ENCODE data around the gene PTPRA.

Gene PTPRA

GRCh38 chr20:2981646-2982045 lies 108.4 kb downstream of the PTPRA start:
- no peaks in the 10 kb centered on the region for H3K4me1 ChIP-seq (ENCODE audit: insufficient read depth, insufficient read length)
- no peaks in the 10 kb centered on the region for H3K9me3 ChIP-seq (ENCODE audit: insufficient read depth, low read length)
- H3K4me3 ChIP-seq (ENCODE audit: insufficient read length, low read depth): no peak overlapping the region
- peaks cover 4% of the 10 kb centered on the region for H3K36me3 ChIP-seq (ENCODE audit: insufficient read depth, insufficient read length, low read length)
- H3K9ac ChIP-seq (ENCODE audit: insufficient read length, low read depth): no peak overlapping the region
- no peak for DNase-seq (ENCODE audit: low read depth, low spot score)
- no peaks in the 10 kb centered on the region for H3K27me3 ChIP-seq (ENCODE audit: insufficient read depth, insufficient read length)
- TF ChIP-seq YY1 (IDR thresholded peaks at IDR 0.05; ENCODE audit: insufficient read depth, insufficient read length): no peak
- TF ChIP-seq SUZ12 (IDR thresholded peaks at IDR 0.05; ENCODE audit: extremely low read depth, insufficient read depth, insufficient read length): no peak
- TF ChIP-seq ZNF274 (IDR thresholded peaks at IDR 0.05; ENCODE audit: low read depth, low read length): no peak

GRCh38 chr20:2983508-2983907 lies 110.2 kb downstream of the PTPRA start:
- H3K27me3 ChIP-seq (ENCODE audit: insufficient read depth, insufficient read length): no peaks in the 10 kb centered on the region
- H3K36me3 ChIP-seq (ENCODE audit: insufficient read depth, insufficient read length, low read length): peaks cover 22% of the 10 kb centered on the region
- TF ChIP-seq SUZ12 (IDR thresholded peaks at IDR 0.05; ENCODE audit: extremely low read depth, insufficient read depth, insufficient read length) (no peak), ZNF274 (IDR thresholded peaks at IDR 0.05; ENCODE audit: low read depth, low read length) (no peak), YY1 (IDR thresholded peaks at IDR 0.05; ENCODE audit: insufficient read depth, insufficient read length) (no peak)
- H3K9ac ChIP-seq (ENCODE audit: insufficient read length, low read depth): no peak overlapping the region
- no peak for DNase-seq (ENCODE audit: low read depth, low spot score)
- H3K4me1 ChIP-seq (ENCODE audit: insufficient read depth, insufficient read length): no peaks in the 10 kb centered on the region
- no peaks in the 10 kb centered on the region for H3K9me3 ChIP-seq (ENCODE audit: insufficient read depth, low read length)
- no peak overlapping the region for H3K4me3 ChIP-seq (ENCODE audit: insufficient read length, low read depth)

GRCh38 chr20:2984028-2984501 lies 110.8 kb downstream of the PTPRA start:
- H3K36me3 ChIP-seq (ENCODE audit: insufficient read depth, insufficient read length, low read length): peaks cover 28% of the 10 kb centered on the region
- DNase-seq (ENCODE audit: low read depth, low spot score): no peak
- H3K4me3 ChIP-seq (ENCODE audit: insufficient read length, low read depth): no peak overlapping the region
- no peak for TF ChIP-seq YY1 (IDR thresholded peaks at IDR 0.05; ENCODE audit: insufficient read depth, insufficient read length)
- H3K4me1 ChIP-seq (ENCODE audit: insufficient read depth, insufficient read length): no peaks in the 10 kb centered on the region
- H3K9ac ChIP-seq (ENCODE audit: insufficient read length, low read depth): no peak overlapping the region
- H3K27me3 ChIP-seq (ENCODE audit: insufficient read depth, insufficient read length): no peaks in the 10 kb centered on the region
- H3K9me3 ChIP-seq (ENCODE audit: insufficient read depth, low read length): no peaks in the 10 kb centered on the region

- Histone ChIP-seq H3K36me3 (ENCODE audit: insufficient read depth, insufficient read length, low read length) (peaks cover 37% of the 10 kb centered on the region), H3K9me3 (ENCODE audit: insufficient read depth, low read length) (no peaks in the 10 kb centered on the region), H3K9ac (ENCODE audit: insufficient read length, low read depth) (no peak overlapping the region), H3K4me1 (ENCODE audit: insufficient read depth, insufficient read length) (no peaks in the 10 kb centered on the region), H3K4me3 (ENCODE audit: insufficient read length, low read depth) (no peak overlapping the region), H3K27me3 (ENCODE audit: insufficient read depth, insufficient read length) (no peaks in the 10 kb centered on the region)
- no peak for DNase-seq (ENCODE audit: low read depth, low spot score)
- TF ChIP-seq ZNF274 (IDR thresholded peaks at IDR 0.05; ENCODE audit: low read depth, low read length): no peak
- no peak for TF ChIP-seq SUZ12 (IDR thresholded peaks at IDR 0.05; ENCODE audit: extremely low read depth, insufficient read depth, insufficient read length)
- no peak for TF ChIP-seq YY1 (IDR thresholded peaks at IDR 0.05; ENCODE audit: insufficient read depth, insufficient read length)
Observed at GRCh38 chr20:2984956-2985661, 111.8 kb downstream of the PTPRA start.

GRCh38 chr20:2986466-2986865 lies 113.2 kb downstream of the PTPRA start:
- TF ChIP-seq YY1 (IDR thresholded peaks at IDR 0.05; ENCODE audit: insufficient read depth, insufficient read length): no peak
- no peak for TF ChIP-seq ZNF274 (IDR thresholded peaks at IDR 0.05; ENCODE audit: low read depth, low read length)
- TF ChIP-seq SUZ12 (IDR thresholded peaks at IDR 0.05; ENCODE audit: extremely low read depth, insufficient read depth, insufficient read length): no peak
- H3K4me1 ChIP-seq (ENCODE audit: insufficient read depth, insufficient read length): no peaks in the 10 kb centered on the region
- no peaks in the 10 kb centered on the region for H3K27me3 ChIP-seq (ENCODE audit: insufficient read depth, insufficient read length)
- H3K4me3 ChIP-seq (ENCODE audit: insufficient read length, low read depth): no peak overlapping the region
- H3K9me3 ChIP-seq (ENCODE audit: insufficient read depth, low read length): no peaks in the 10 kb centered on the region
- no peak overlapping the region for H3K9ac ChIP-seq (ENCODE audit: insufficient read length, low read depth)
- peaks cover 49% of the 10 kb centered on the region for H3K36me3 ChIP-seq (ENCODE audit: insufficient read depth, insufficient read length, low read length)
- DNase-seq (ENCODE audit: low read depth, low spot score): no peak

GRCh38 chr20:2987861-2988260 lies 114.6 kb downstream of the PTPRA start:
- no peak overlapping the region for H3K4me3 ChIP-seq (ENCODE audit: insufficient read length, low read depth)
- no peaks in the 10 kb centered on the region for H3K4me1 ChIP-seq (ENCODE audit: insufficient read depth, insufficient read length)
- DNase-seq (ENCODE audit: low read depth, low spot score): no peak
- no peaks in the 10 kb centered on the region for H3K9me3 ChIP-seq (ENCODE audit: insufficient read depth, low read length)
- H3K27me3 ChIP-seq (ENCODE audit: insufficient read depth, insufficient read length): no peaks in the 10 kb centered on the region
- peaks cover 59% of the 10 kb centered on the region for H3K36me3 ChIP-seq (ENCODE audit: insufficient read depth, insufficient read length, low read length)
- no peak overlapping the region for H3K9ac ChIP-seq (ENCODE audit: insufficient read length, low read depth)
- TF ChIP-seq YY1 (IDR thresholded peaks at IDR 0.05; ENCODE audit: insufficient read depth, insufficient read length) (no peak), SUZ12 (IDR thresholded peaks at IDR 0.05; ENCODE audit: extremely low read depth, insufficient read depth, insufficient read length) (no peak), ZNF274 (IDR thresholded peaks at IDR 0.05; ENCODE audit: low read depth, low read length) (no peak)

- Histone ChIP-seq H3K9ac (ENCODE audit: insufficient read length, low read depth) (no peak overlapping the region), H3K9me3 (ENCODE audit: insufficient read depth, low read length) (no peaks in the 10 kb centered on the region), H3K27me3 (ENCODE audit: insufficient read depth, insufficient read length) (no peaks in the 10 kb centered on the region), H3K36me3 (ENCODE audit: insufficient read depth, insufficient read length, low read length) (peaks cover 76% of the 10 kb centered on the region), H3K4me1 (ENCODE audit: insufficient read depth, insufficient read length) (no peaks in the 10 kb centered on the region), H3K4me3 (ENCODE audit: insufficient read length, low read depth) (no peak overlapping the region)
- TF ChIP-seq SUZ12 (IDR thresholded peaks at IDR 0.05; ENCODE audit: extremely low read depth, insufficient read depth, insufficient read length): no peak
- TF ChIP-seq ZNF274 (IDR thresholded peaks at IDR 0.05; ENCODE audit: low read depth, low read length): no peak
- no peak for TF ChIP-seq YY1 (IDR thresholded peaks at IDR 0.05; ENCODE audit: insufficient read depth, insufficient read length)
- no peak for DNase-seq (ENCODE audit: low read depth, low spot score)
Observed at GRCh38 chr20:2991532-2991931, 118.3 kb downstream of the PTPRA start.

Data from NT2/D1 (cell line).